GM21717 (cell line): ENCODE data around the gene AGAP2.
A peak's percentile ranks its signal among the peaks of the same experiment; 100 is the strongest.

Experiments used
- ATAC-seq: cut with Tn5 transposase; IDR thresholded peaks from one replicate; pipeline ENCODE4 v1.9.1; 2021; ENCODE audit warnings: mild to moderate bottlenecking, moderate library complexity; ENCODE audit not compliant: unreplicated experiment

Gene AGAP2

DNA sequence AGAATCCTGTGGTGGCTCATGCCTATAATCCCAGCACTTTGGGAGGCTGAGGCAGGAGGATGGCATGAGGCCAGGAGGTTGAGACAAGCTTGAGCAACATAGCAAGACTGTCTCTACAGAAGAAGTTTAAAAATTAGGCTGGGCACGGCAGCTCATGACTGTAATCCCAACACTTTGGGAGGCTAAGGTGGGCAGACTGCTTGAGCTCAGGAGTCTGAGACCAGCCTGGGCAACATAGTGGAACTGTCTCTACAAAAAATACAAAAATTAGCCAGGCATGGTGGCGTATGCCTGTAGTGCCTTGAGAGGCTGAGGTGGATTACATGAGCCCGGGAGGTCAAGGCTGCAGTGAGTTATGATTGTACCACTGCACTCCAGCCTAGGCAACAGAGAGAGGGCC is 29.3 kb upstream of the AGAP2 start:
- ATAC-seq, result no peak

DNA sequence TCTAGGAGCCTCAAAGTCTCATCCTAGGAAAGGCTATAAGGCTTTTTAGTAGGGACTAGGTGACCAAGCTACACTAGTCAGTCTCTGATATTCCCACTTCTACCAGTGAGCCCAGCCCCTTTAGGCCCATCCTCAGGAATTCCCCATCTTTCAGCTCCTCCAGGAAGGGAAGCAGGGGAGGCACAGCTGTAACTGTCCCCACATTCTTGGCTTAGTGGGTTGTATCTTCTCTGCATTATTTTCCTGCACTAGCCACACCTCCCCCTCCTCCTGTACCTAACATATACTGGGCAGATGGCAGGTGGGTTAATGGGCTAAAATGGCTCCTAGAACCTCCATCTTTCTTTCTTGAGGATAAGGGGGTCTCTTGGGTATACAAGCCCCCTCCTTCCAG is 28.8 kb upstream of the AGAP2 start:
- no peak for ATAC-seq

DNA sequence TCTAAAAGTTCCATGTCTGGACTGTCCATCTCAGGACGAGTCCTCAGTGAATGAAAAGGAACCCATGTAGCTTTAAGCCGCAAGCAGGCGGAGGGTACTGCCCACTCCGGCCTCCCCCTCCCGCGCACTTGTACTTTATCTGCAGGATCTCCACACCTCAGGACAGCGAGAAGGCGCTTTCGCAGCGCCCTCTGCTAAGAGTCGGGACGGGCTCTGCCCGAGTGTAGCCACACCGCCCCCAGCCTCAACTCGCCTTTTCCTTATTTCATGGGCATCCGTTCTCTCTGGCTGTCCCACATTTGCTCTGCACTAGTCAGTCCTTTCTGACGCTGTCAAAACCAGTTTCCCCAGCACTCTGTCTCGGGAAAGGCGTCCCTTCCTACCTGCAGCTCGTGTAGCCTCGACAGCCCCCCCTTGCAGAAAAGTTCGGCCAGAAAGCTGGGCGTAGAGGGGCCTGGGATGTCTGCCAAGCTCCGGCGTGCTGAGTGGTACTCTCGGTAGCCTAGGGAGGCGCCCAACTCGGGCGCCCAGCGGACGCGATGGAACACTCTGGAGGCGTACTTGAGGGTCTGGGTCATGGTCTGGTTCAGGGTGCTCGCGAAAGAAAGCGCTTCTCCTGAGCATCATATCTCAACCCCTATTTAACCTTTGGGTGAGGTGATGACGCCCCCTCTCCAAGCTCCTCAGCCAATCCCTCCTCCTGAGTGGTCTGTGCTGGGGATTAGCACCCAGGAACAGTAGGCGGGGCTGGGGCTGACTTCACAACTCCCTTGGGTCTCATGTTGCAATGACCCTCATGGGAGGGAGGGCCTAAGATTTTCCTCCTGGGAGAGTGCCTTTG is 28.1 kb upstream of the AGAP2 start, which contains the start of gene CYP27B1:
CYP27B1 (minus strand) TSS at position 615 of the 841 bp plus-strand sequence; CDS start at position 578, 37 bp downstream.
- no peak for ATAC-seq

DNA sequence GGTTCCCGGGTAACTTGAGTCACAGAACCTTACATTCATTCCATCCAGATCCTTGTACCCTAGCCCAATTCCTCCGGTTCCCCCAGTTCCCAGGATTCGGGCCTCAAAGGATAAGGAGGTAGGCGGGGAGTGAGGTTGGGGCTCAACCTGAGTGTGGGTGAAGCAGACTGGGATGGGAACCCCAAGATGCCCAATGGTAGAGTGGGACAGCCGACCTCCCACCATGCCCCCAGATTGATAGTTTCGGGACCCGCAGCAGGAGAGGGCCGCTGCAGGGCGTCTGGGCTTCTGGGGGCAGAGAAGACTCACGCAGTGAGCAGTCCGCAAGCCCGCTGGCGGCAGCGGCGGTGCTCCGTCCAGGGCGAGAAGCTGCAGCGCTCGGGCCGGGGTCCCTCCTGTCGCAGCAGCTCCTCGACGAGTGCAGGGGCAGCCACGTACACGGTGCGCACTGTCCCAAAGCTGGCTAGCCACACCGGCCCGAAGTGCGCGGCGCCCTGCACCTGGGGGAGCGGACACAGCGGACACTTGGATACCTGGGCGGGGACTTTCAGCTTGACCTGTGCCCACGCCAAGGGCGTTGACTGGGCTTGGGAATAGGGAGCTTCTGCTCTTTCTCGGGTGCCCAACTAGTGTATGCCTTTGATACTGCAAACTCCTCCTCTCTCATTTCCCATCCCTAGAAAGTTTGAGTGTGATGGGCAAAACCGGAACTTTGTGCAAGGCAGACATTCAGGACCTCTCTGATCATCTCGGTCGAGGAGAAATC is 27.3 kb upstream of the AGAP2 start:
- ATAC-seq, result no peak

DNA sequence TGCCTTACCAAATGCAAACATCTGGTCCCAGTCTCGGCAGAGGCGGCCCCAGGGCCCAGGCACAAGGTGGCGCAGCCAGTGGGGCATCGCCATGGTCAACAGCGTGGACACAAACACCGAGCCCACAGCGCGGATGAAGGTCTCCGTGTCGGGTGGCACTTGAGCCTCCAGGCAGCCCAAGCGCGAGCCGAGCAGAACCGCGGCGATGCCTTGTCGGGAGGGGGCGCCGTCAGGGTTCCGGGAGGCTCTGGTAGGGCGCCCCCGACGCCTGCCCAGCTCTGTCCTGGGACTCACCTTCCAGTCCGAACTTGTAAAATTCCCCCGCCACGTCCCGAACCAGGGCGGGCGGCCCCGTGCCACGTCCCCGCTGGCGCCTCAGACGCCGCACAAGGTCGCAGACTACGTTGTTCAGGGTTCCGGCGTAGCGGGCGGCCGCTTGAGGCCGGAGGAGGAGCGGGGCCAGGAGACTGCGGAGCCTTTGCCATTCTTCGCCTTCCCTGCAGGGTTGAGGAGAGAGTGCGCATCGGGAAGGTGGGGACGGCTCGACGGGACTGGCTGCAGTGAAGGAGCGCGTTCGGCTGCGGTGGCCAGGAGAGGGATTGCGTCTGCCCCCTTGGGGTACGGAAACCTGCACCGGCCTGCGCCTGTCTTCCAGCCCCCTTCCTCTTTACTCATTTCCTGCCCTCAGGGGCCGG is 26.6 kb upstream of the AGAP2 start:
- ATAC-seq, result peak; percentile 48

DNA sequence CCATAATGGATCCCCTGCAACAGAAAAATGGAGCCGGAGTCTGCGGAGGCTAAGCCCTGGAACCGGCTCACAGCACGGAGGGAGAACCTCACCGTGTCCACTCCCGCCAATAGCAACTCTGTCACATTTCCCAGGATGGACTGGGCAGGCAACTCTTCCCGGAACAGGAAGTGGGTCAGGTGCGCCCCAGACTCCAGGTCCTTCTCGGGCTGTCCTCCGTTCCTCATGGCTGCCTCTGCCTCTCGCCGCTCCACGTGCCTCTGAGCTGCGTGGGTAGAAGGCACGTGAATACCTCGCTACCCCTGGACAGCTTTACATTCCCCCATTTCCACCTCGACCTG is 26.1 kb upstream of the AGAP2 start:
- no peak for ATAC-seq

DNA sequence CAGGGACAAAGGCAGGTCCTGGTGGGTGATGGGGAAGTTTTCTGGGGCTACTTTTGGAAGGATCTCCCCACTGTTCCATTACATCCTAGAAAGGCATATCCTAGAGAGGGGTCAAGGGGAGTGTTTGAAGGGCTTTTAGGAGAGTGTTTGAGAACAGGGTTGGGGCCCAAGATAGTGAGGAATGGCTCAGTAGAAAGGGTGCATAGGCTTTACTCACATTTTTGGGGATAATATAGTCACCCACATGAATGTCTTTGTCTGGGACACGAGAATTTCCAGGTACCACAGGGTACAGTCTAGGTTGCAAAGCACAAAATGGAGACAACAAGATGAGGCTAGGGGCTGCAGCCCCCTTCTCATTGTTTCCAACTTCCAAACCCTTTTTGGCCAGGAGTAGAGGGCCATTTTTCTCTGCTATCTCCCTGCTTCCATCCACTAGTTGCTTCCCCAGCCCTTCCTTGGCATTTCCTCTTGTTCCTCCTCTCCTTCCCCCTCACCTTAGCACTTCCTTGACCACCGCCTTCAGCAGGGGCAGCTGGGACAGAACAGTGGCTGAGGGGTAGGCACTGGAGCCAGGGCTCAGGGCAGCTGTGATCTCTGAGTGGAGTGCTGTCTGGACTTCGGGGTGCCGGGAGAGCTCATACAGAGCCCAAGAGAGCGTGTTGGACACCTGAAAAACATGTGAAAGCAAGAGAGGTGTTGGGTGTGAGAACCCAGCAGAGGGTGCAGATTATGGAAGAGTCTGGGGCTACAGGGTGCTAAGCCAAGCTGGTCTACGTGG is 25.5 kb upstream of the AGAP2 start:
- ATAC-seq, result no peak

DNA sequence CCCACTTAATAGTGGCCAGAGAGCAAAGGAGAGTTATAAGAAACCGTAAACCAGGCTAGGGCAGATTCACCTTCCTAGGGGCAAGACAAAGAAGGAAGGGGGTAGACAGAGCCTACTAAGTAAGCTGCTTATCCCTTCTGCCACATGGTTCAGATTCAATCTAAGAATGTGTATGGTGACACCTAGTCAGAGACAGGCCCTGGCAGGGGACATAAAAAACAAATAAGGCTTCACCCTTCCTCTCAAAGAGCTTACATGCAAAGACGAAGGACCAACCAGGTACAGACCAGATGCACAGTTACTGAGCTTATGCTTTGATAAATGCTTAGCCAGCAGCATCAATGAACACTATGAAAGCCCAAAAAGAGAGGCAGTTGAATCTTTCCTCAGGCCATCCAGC is 23.9 kb upstream of the AGAP2 start:
- ATAC-seq, result no peak

DNA sequence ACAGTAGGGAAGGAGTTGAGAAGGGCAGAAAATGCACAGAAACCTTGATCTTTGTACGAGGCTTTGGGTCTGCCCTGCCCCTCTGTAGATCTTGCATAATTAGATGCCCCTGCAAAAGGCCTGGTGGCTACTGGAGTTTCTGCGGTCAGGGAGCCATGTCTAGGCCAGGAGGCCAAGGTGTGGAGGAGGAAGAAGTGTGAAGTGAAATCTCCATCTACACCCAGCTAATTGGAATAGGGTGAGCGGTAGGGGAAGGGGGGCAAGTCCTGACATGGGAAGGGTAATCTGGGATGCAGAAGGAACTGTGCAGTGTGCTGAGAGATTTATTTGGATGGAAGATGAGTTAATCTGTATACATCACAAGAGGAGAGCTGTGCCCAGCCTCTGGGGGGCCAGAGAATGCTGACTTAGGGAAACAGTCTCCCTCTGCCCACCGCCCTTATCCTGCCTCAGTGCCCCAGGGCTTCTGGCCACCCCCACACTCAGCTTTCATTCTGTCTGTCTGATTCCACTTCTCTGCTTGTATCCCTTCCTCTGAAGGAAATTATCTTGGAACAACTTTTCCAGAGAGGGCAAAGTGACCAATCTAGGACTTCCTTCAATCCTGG is 23.0 kb upstream of the AGAP2 start:
- ATAC-seq, result no peak

DNA sequence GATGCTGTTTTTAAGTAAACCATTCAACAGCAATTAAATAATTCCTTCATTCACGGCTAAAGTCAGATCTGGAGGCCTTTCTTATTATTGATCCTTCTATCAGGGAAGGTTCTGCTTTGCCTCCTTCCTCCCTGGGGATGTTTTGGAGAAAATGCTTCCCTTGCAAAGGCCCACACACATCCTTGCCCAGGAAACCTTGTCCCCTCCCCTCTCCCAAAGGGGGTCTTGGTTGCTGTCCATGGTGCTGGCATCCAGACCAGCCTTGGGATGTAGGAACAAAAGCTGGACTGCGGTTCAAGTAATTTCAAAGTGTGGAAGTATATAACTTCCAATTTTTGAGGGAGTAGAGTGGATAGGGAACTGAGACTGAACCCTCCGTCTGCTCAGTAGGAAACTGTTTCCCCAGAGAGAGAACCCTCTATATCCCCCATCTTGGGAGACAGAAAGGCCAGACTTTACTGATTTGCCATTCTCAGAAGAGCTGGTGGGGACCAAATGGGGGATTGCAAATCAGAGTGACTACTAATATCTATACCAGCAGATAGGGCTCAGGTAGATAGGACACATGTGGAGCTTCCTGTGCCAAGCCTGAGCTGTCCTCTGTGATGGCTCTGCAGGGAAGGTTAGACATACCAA is 21.9 kb upstream of the AGAP2 start:
- ATAC-seq, result no peak

DNA sequence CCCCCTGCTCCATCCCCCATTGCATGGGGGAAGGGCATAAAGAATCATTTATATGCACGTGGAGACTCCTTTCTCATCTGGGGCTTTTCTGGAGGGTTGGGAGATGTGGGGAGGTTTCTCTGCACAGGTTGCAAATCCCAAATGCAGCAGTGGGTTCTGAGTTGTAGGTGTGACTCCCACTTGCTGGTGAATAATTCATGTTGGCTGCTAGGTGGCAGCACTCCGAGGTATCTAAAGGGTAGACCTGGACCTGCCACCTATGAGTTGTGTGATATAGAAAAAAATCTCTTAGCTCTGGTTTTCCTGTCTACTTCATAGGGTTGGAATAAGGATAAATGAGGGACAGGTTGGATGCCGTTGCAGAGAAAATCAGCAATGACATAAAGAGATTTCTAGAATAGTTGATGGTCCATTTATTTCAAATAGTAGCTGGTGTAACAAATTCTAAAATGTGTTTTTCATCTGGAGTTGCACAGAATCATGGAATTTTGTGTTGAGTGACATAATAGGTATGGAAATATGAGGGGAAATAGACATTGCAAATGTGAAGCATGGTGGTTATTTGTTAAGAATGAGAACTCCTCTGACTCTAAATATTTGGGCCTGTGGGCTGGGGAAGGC is 20.9 kb upstream of the AGAP2 start:
- no peak for ATAC-seq

DNA sequence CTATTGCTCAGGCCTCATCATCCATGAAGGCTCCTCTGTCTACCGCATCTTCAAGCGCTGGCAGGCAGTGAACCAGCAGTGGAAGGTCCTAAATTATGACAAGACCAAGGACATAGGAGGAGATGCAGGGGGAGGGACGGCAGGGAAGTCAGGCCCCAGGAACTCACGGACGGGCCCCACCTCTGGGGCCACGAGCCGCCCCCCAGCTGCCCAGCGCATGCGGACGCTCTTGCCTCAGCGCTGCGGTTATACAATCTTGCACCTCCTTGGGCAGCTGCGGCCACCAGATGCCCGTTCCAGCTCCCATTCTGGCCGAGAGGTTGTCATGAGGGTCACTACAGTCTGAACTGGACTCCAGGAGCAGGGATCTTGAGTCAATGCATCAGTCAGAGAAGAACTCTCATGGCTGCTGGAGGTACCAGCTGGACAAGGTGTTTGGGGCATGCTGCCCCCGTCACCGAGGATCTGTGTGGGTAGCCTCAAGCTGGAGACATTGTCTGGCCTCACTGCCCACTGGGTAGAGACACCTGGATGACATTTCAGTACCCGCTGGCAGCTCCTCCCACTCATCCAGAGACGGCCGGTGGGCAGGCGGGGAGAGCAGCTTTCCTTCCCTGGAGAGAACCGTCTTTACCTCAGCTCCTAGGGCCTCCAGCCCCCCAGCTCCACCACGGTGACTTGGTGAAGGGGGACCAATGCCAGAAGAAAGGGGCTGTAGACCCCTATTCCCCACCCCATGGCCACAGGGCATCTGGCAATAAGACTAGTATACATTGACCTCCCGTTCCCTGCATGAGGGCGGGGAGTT is 20.2 kb upstream of the AGAP2 start:
- ATAC-seq, result no peak

DNA sequence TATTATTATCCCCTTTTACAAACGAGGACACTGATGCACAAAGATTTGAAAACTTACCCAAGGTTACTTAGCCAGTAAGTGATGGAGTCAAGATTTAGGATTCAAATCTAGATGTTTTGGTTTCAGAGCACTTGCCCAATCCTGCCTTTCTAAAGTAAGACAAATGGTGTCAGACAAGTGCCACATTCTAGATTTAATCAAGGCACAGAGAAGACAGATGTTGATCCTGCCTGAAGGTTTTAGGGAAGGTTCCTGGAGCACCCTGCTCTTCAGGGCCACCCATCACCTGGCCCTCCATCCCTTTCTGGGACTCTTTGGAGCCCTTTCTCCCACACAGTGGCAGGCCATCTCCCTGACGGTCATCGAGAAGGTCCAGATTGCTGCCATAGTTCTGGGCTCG is 19.2 kb upstream of the AGAP2 start:
- ATAC-seq, result no peak

DNA sequence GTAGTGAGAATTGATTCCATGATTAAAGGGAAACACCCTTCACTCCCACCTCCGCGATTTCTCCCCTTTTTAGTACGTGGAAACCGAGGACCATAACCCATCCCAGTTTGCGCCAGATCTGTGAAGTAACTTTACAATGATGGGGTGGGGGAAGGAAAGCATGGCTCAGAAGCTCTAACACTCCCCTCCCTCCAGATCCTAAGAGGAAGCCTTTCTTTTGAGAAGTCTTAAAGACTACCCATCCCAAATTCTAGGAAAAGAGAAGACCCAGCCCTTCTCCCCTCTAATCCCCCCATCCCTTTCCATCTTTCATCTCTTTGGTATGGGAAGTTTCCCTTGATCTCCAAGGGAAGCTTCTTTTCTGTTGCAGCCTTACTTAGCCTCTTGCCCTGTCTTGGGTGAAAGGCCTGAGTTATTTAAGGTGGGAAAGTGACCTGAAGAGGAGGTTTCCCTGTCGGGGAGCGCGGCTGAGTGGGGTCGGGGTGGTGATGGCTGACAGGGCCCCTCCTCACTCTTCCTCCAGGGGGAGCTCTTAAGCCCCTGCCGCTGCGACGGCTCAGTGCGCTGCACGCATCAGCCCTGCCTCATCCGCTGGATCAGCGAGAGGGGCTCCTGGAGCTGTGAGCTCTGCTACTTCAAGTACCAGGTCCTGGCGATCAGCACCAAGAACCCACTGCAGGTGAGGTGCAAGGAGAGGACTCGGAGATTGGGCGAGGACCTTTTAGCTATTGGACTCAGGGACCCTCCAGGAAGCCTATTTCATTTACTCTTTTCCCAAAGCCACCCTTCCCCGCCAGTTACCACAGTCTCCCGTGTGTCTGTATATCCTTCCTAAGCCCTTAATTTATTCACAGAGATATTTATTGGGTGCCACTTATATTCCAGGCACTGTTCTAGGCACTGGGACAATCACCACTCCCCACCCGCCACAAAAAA is 18.1 kb upstream of the AGAP2 start:
- ATAC-seq, result peak; percentile 17

DNA sequence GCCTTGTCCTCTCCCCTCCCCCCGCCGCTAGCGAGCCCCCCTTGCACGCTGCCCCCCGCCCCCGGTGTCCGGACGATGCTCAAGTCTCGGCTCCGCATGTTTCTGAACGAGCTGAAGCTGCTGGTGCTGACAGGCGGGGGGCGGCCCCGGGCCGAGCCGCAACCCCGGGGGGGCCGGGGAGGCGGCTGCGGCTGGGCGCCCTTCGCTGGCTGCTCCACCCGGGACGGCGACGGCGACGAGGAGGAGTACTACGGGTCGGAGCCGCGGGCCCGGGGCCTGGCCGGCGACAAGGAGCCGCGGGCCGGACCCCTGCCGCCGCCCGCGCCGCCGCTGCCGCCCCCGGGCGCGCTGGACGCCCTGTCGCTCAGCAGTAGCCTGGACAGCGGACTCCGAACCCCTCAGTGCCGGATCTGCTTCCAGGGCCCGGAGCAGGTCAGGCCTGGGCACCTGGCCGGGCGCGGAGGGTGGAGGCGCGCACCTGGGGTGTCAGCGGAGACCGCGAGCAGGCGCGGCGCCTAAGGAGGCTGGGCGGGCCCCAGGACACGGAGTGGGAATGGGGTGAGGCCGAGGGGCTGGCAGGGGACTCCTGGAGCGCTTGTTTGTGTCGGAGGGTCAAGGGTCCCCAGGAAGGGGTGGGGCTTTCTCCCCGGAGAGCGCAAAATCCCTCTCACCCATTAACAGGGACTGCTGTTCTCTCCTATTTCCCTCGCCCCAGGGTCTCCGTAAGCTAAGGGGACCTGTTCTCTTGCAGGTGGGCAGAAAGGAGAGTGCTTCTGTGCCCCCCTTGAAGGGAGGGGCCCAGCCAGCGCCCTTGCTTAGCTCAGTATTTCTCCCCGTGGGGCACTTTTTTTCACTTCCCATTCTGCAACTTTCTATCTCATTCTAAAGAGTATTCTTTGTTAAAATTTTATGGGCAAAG is 17.2 kb upstream of the AGAP2 start:
- ATAC-seq, result no peak

DNA sequence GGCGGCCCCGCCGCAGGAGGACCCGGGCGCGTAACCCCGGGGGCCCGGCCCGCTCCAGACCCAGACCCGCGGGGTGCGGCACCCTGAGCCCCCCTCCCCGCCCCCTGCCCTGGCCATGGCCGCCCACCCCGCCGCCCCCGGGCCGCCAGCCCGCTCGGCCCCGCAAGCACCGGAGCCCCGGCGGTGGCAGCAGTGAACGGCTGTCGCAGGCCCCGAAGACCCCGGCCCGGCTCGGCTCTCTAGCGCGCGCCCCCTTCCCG is 16.6 kb upstream of the AGAP2 start:
- ATAC-seq, result no peak
